Panc1 (cell line): Measurements from ENCODE around the gene KRTAP10-4. TPM values are rescaled to one million over a fixed set of nuclear protein-coding genes. Genes with fewer than 3 reads are reported as not detected.

Source experiments
- ATAC-seq: fragments of 200-7000 bp; cut with Tn5 transposase; 2 replicates; pipeline ENCODE4 v1.9.1; 2020; ENCODE audit warnings: mild to moderate bottlenecking, moderate library complexity
- BruUV-seq: library from RNA; stranded (reverse); fragments of 400-500 nt; replicated peaks from 2 replicates; lab custom pipeline; 2021; lab: Mats Ljungman, UMichigan
- CTCF ChIA-PET: fragments of 300-600 bp; sonication (Branson Sonifier 250); formaldehyde crosslinking; loops from one replicate; lab custom pipeline; 2022; ENCODE audit warnings: antibody characterized with exemption; lab: Charles Lee
- POLR2A ChIA-PET: fragments of 300-600 bp; sonication (Branson Sonifier 250); formaldehyde crosslinking; loops from one replicate; lab custom pipeline; 2022; ENCODE audit warnings: antibody characterized with exemption; lab: Charles Lee
- DNase-seq: peaks from one replicate; pipeline ENCODE4 v3.0.0-alpha.2; 2010; ENCODE audit warnings: low read depth, low spot score
- H3K27ac ChIP-seq: 2 replicates; pipeline ENCODE4 v1.5.1; 2011; ENCODE audit warnings: mild to moderate bottlenecking, low read length, inconsistent platforms
- H3K27me3 ChIP-seq: fragments of 200-500 bp; sonication (Bioruptor generic); 2 replicates; pipeline ENCODE4 v1.6.0; 2014; ENCODE audit warnings: low read length, inconsistent platforms; ENCODE audit not compliant: control insufficient read depth, insufficient read depth
- H3K36me3 ChIP-seq: fragments of 200-500 bp; sonication (Bioruptor generic); 2 replicates; pipeline ENCODE4 v1.5.1; 2014; ENCODE audit warnings: inconsistent platforms, mild to moderate bottlenecking, low read length, moderate library complexity; ENCODE audit not compliant: control insufficient read depth, insufficient read depth
- H3K4me1 ChIP-seq: 2 replicates; pipeline ENCODE4 v1.5.1; 2011; ENCODE audit warnings: inconsistent platforms, mild to moderate bottlenecking, low read length, moderate library complexity; ENCODE audit not compliant: control insufficient read depth, insufficient read depth
- H3K4me3 ChIP-seq, 2 experiments: 2 replicates each; pipeline ENCODE4 v1.5.1; 2011 to 2012; ENCODE audit warnings: low read depth in 2 of 2, low read length in 2 of 2, mild to moderate bottlenecking in 2 of 2, inconsistent platforms in 1 of 2, moderate library complexity in 1 of 2
- H3K9me3 ChIP-seq: fragments of 200-500 bp; sonication (Bioruptor generic); 2 replicates; pipeline ENCODE4 v1.5.1; 2014; ENCODE audit warnings: low read depth, mild to moderate bottlenecking, inconsistent platforms, low read length, moderate library complexity; ENCODE audit not compliant: control insufficient read depth, insufficient read depth
- POLR2AphosphoS5 ChIP-seq: IDR thresholded peaks from 2 replicates; pipeline ENCODE4 v1.6.1; 2012; ENCODE audit warnings: mild to moderate bottlenecking, low read depth, low read length, moderate library complexity
- REST ChIP-seq, 2 experiments: IDR thresholded peaks; 2 replicates each; pipeline ENCODE4 v1.6.1; 2011 to 2012; ENCODE audit warnings: low read depth in 2 of 2, control low read depth in 1 of 2, low read length in 1 of 2, mild to moderate bottlenecking in 1 of 2, moderate library complexity in 1 of 2; ENCODE audit not compliant: insufficient read depth in 1 of 2
- SIN3A ChIP-seq: IDR thresholded peaks from 2 replicates; pipeline ENCODE4 v1.6.1; 2012; ENCODE audit warnings: low read depth, mild to moderate bottlenecking, low read length, moderate library complexity, borderline replicate concordance; ENCODE audit not compliant: insufficient read depth
- TCF7L2 ChIP-seq: IDR thresholded peaks from 2 replicates; pipeline ENCODE4 v1.6.1; 2011; ENCODE audit warnings: mild to moderate bottlenecking, low read depth, low read length, inconsistent platforms
- in situ Hi-C: cut with HindIII; loops from 2 replicates; pipeline ENCODE4 v1.10.0; 2016; ENCODE audit warnings: low sequenced_read_pairs, low pct_unique_long_range_greater_than_20kb
- intact Hi-C: fragments of 100-400 bp; cut with micrococcal nuclease; formaldehyde crosslinking; loops from one replicate; pipeline ENCODE4 v1.10.0; 2022; ENCODE audit not compliant: unreplicated experiment
- total RNA-seq: library from RNA; stranded (reverse); gene quantifications from one replicate; pipeline ENCODE4 v1.2.1, GENCODE V29; 2021; ENCODE audit not compliant: unreplicated experiment
- TF ChIP-seq, protein P1 (sequence below): fragments of 450-650 bp; IDR thresholded peaks from 2 replicates; pipeline ENCODE4 v1.5.1; 2017; ENCODE audit warnings: mild to moderate bottlenecking

KRTAP10-4 gene
- total RNA-seq, 1 experiment from 2014 or later, result not detected

GRCh38 chr21:44615466-44615865 is 41.9 kb downstream of the KRTAP10-4 start:
- intact Hi-C loops (no loop called here), in situ Hi-C loops (no loop called here)
- ATAC-seq (no peak), DNase-seq (no peak)
- ChIA-PET POLR2A (no interaction called here), CTCF (no interaction called here)
- Histone ChIP-seq H3K27ac (no peak overlapping the region), H3K36me3 (no peaks in the 10 kb centered on the region), H3K9me3 (no peaks in the 10 kb centered on the region; the same call in 1 of the 2 replicates), H3K27me3 (no peaks in the 10 kb centered on the region), H3K4me3 (no peak overlapping the region), H3K4me1 (no peaks in the 10 kb centered on the region)
- TF ChIP-seq TCF7L2 (no peak), REST (IDR thresholded peaks at IDR 0.05; ENCODE audit: insufficient read depth in 1 of 2, low read depth in 2 of 2, low read length in 1 of 2) (no peak), POLR2AphosphoS5 (no peak), SIN3A (no peak)
- TF ChIP-seq, protein P1, sequence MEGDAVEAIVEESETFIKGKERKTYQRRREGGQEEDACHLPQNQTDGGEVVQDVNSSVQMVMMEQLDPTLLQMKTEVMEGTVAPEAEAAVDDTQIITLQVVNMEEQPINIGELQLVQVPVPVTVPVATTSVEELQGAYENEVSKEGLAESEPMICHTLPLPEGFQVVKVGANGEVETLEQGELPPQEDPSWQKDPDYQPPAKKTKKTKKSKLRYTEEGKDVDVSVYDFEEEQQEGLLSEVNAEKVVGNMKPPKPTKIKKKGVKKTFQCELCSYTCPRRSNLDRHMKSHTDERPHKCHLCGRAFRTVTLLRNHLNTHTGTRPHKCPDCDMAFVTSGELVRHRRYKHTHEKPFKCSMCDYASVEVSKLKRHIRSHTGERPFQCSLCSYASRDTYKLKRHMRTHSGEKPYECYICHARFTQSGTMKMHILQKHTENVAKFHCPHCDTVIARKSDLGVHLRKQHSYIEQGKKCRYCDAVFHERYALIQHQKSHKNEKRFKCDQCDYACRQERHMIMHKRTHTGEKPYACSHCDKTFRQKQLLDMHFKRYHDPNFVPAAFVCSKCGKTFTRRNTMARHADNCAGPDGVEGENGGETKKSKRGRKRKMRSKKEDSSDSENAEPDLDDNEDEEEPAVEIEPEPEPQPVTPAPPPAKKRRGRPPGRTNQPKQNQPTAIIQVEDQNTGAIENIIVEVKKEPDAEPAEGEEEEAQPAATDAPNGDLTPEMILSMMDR, result no peak
- no TSS peak for BruUV-seq

- H3K4me3 ChIP-seq, result no peak overlapping the region
- ATAC-seq (no peak), DNase-seq (no peak)
- H3K36me3 ChIP-seq, result no peaks in the 10 kb centered on the region
- intact Hi-C loops (no loop called here), in situ Hi-C loops (no loop called here)
- H3K27me3 ChIP-seq, result no peaks in the 10 kb centered on the region
- no peak overlapping the region for H3K27ac ChIP-seq
- no TSS peak for BruUV-seq
- TF ChIP-seq POLR2AphosphoS5, result no peak
- TF ChIP-seq SIN3A, result no peak
- no peak for TF ChIP-seq REST (IDR thresholded peaks at IDR 0.05; ENCODE audit: insufficient read depth in 1 of 2, low read depth in 2 of 2, low read length in 1 of 2)
- no peak for TF ChIP-seq TCF7L2
- TF ChIP-seq, protein P1, result no peak
- CTCF ChIA-PET, result no interaction called here
- no peaks in the 10 kb centered on the region for H3K4me1 ChIP-seq
- POLR2A ChIA-PET, result no interaction called here
- no peaks in the 10 kb centered on the region; the same call in 1 of the 2 replicates for H3K9me3 ChIP-seq
Measured at GRCh38 chr21:44615911-44616590, 42.5 kb downstream of the KRTAP10-4 start.
